ENCODE measurements around the gene SS18L1.

Gene SS18L1

DNA sequence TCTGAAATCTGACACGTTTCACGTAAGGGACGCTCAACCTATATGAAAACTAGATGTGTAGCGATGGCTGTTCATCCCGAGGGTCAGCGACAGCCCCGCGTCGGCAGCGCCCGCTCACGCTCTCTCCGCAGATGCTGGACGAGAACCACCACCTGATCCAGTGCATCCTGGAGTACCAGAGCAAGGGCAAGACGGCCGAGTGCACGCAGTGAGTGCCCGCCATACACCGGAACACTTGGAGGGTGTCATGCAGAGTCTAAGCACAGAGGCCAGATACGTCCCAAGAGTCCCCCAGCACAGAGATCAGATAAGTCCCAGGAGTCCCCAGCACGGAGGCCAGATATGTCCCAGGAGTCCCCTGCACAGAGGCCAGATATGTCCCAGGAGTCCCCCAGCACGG lies 15.0 kb downstream of the SS18L1 start:
- Histone ChIP-seq H3K36me3 (replicated peaks) (peaks cover 16% of the 10 kb centered on the region; the same call in 1 of the 2 replicates), H3K9me3 (no peaks in the 10 kb centered on the region), H3K4me3 (no peak overlapping the region), H3K27me3 (ENCODE audit: low read depth) (no peaks in the 10 kb centered on the region), H3K4me1 (no peaks in the 10 kb centered on the region)
- in situ Hi-C loops (cut with MboI; ENCODE audit: low sequenced_read_pairs), result no loop called here
- no peak for DNase-seq (ENCODE audit: low spot score in 2 of 2)

DNA sequence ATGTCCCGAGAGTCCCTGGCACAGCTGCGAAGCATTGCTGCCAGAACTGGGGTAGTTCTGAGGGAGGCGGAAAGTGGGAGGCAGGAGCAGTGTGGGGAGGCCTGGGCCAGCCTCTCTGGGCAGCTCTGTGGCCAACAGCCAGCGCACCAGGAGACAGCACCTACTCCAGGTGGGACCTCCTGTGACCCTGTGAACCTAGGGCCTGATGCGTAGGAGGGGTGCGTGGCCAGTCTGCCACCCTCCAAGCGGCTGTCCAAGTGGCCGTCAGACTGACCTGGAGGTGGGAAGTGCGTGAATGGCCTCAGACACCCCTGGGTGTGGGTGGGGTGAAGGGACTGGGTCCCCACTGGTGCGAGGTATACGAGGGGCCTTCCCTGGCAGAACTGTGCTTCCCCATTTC lies 15.5 kb downstream of the SS18L1 start:
- Histone ChIP-seq H3K4me1 (no peaks in the 10 kb centered on the region), H3K9me3 (no peaks in the 10 kb centered on the region), H3K27me3 (ENCODE audit: low read depth) (no peaks in the 10 kb centered on the region), H3K36me3 (replicated peaks) (peaks cover 21% of the 10 kb centered on the region; the same call in 1 of the 2 replicates), H3K4me3 (no peak overlapping the region)
- in situ Hi-C loops (cut with MboI; ENCODE audit: low sequenced_read_pairs), result no loop called here
- no peak for DNase-seq (ENCODE audit: low spot score in 2 of 2)

DNA sequence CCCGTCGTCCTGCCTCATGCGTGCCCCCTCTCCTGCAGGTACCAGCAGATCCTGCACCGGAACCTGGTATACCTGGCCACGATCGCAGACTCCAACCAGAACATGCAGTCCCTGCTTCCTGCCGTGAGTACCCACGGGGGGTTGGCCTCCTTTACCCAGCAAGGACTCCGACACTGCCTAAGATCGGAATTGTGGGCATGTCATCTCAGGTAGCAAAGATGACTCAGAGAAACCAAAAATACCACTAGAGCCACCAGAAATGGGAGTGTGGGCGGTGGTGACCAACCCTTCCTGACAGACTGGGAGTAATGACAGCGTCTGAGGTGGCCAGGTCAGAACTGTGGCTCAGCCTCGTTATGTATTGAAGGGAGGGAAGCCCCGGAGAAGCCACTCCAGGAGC lies 16.3 kb downstream of the SS18L1 start:
- H3K4me1 ChIP-seq, result no peaks in the 10 kb centered on the region
- no peak overlapping the region for H3K4me3 ChIP-seq
- DNase-seq (ENCODE audit: low spot score in 2 of 2), result no peak
- in situ Hi-C loops (cut with MboI; ENCODE audit: low sequenced_read_pairs), result no loop called here
- peaks cover 19% of the 10 kb centered on the region; the same call in 1 of the 2 replicates for H3K36me3 ChIP-seq (replicated peaks)
- no peaks in the 10 kb centered on the region for H3K9me3 ChIP-seq
- no peaks in the 10 kb centered on the region for H3K27me3 ChIP-seq (ENCODE audit: low read depth)

DNA sequence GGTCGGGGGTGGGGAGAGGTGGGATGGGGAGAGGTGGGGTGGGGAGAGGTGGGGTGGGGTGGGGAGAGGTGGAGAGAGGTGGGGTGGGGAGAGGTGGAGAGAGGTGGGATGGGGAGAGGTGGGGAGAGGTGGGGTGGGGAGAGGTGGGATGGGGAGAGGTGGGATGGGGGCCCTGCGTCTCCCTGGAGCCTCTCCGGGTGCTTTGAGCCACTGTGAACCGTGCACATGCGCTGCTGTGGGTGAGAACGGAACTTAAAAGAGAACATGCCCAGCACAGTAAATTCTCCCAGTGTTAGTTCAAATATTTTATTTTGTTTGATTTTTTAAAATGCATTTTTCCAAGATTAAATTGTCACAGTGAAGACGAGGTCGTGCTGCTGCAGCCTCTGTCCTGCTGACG lies 16.7 kb downstream of the SS18L1 start:
- H3K9me3 ChIP-seq, result no peaks in the 10 kb centered on the region
- H3K4me1 ChIP-seq, result no peaks in the 10 kb centered on the region
- DNase-seq (ENCODE audit: low spot score in 2 of 2), result no peak
- H3K4me3 ChIP-seq, result no peak overlapping the region
- in situ Hi-C loops (cut with MboI; ENCODE audit: low sequenced_read_pairs), result no loop called here
- H3K27me3 ChIP-seq (ENCODE audit: low read depth), result no peaks in the 10 kb centered on the region
- H3K36me3 ChIP-seq (replicated peaks), result peaks cover 20% of the 10 kb centered on the region; the same call in 1 of the 2 replicates

DNA sequence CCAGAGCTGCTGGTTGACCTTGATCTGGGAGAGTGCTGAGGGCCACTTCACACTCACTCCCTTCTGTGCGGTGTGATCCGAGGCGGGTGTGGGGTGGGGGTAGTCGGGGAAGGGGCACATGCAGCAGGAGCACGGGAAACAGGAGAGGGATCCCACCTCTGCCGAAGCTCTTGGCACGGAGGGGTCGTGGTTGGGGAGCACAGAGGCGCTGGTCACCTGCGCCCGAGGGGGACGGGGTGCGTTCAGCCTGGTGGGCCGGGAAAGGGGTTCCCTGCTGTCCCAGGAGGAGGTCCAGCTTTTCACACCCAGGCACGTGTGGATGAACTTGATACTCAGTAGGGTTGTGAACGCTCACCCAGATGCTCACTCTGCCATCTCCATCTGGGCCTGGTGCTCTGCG lies 17.3 kb downstream of the SS18L1 start:
- H3K36me3 ChIP-seq (replicated peaks), result peaks cover 27% of the 10 kb centered on the region
- no peaks in the 10 kb centered on the region for H3K27me3 ChIP-seq (ENCODE audit: low read depth)
- DNase-seq (ENCODE audit: low spot score in 2 of 2), result no peak
- H3K4me3 ChIP-seq, result no peak overlapping the region
- no peaks in the 10 kb centered on the region for H3K4me1 ChIP-seq
- H3K9me3 ChIP-seq, result no peaks in the 10 kb centered on the region
- in situ Hi-C loops (cut with MboI; ENCODE audit: low sequenced_read_pairs), result no loop called here

DNA sequence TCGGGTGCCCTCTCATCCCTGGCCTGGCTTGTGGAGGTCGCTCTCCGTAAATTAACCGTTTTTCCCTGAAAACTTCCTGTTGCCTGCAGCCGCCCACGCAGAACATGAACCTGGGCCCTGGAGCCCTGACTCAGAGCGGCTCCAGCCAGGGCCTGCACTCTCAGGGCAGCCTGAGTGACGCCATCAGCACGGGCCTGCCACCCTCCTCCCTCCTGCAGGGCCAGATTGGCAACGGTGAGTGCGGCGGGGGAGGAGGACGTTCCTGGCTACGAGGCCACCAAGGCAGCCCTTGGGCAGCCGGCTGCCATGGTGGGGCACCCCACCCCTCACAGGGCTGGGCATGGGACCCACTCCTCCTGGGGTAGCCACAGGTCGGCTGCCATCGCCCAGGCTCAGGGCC lies 17.8 kb downstream of the SS18L1 start:
- no peaks in the 10 kb centered on the region for H3K9me3 ChIP-seq
- in situ Hi-C loops (cut with MboI; ENCODE audit: low sequenced_read_pairs), result no loop called here
- no peak overlapping the region for H3K4me3 ChIP-seq
- no peaks in the 10 kb centered on the region for H3K4me1 ChIP-seq
- no peaks in the 10 kb centered on the region for H3K27me3 ChIP-seq (ENCODE audit: low read depth)
- H3K36me3 ChIP-seq (replicated peaks), result peaks cover 31% of the 10 kb centered on the region
- no peak for DNase-seq (ENCODE audit: low spot score in 2 of 2)

DNA sequence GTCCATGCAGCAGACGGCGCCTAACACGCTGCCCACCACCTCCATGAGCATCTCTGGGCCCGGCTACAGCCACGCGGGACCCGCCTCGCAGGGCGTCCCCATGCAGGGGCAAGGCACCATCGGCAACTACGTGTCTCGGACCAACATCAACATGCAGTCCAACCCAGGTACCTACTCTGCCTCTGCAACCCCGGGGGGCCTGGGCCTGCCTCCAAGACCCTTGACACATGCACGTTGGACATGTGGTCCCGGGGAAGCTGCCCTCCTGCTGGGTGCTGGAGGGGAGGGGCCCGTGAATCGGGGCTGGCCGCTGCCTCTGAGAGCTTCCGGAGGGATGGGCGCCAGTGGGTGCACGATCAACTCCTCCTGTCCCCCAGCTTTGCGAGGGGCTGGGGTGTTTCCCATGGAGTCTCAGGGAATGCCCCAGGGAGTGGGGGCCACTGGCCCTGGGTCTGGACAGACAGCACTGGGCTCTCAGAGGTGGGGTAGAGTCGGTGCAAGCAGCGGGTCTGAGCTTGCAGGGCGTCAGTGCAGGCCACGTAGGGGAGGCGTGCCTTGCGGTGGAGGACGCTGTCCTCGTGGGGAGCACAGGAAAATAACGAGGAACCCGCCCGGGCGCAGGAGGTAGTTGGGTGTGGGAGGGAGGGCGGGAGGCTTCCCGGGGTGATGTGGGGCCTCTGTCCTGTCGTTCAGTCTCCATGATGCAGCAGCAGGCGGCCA lies 19.4 kb downstream of the SS18L1 start:
- H3K9me3 ChIP-seq, result no peaks in the 10 kb centered on the region
- in situ Hi-C loops (cut with MboI; ENCODE audit: low sequenced_read_pairs), result no loop called here
- H3K36me3 ChIP-seq (replicated peaks), result peaks cover 33% of the 10 kb centered on the region
- no peak for DNase-seq (ENCODE audit: low spot score in 2 of 2)
- H3K4me1 ChIP-seq, result no peaks in the 10 kb centered on the region
- H3K4me3 ChIP-seq, result no peak overlapping the region
- H3K27me3 ChIP-seq (ENCODE audit: low read depth), result no peaks in the 10 kb centered on the region

DNA sequence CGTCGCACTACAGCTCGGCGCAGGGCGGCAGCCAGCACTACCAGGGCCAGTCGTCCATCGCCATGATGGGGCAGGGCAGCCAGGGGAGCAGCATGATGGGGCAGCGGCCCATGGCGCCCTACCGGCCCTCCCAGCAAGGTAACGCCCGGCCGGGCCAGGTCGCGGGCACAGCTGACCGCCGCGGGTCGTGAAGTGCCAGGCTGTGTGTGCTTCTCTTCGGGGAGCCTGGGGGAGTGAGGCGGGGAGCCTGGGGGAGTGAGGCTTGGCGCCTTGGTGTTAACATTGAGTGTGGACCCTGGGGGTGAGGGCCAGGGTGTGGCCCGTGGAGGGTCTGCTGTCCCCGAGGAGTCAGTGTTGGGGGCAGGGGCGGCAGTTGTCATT lies 19.9 kb downstream of the SS18L1 start:
- Histone ChIP-seq H3K4me1 (no peaks in the 10 kb centered on the region), H3K9me3 (no peaks in the 10 kb centered on the region), H3K36me3 (replicated peaks) (peaks cover 37% of the 10 kb centered on the region), H3K4me3 (no peak overlapping the region), H3K27me3 (ENCODE audit: low read depth) (no peaks in the 10 kb centered on the region)
- in situ Hi-C loops (cut with MboI; ENCODE audit: low sequenced_read_pairs), result no loop called here
- no peak for DNase-seq (ENCODE audit: low spot score in 2 of 2)

DNA sequence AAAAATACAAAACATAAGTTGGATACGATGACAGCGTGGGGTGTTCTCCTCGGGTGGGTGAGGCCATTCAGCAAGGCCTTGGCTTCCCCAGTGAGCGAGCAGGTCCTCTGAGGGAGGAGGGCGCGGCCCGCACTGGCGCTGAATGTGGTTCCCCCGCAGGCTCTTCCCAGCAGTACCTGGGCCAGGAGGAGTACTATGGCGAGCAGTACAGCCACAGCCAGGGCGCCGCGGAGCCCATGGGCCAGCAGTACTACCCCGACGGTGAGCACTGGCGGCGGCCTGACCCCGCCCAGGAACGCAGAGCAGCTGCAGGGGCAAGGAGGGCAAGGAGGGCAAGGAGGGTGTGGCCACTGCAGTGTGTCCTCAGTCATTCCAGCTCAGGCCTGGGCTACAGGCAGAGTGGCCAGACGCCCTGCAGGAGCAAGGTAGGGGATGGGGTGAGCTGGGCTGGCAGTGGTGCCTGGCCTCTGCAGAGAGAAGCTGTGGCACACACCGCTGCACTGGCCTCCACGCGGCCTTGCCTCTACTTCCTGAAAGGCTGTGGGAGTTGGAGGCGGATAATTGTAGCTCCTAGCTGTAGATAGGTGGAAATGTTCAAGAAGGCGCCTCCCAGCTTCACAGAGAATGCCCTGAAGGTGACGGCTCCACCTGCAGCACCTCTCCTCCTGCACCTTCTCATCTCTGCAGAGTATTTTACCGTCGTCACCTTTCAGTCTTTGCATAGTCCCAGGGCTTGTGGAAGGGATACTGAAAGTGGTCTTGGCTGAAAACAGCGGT lies 20.6 kb downstream of the SS18L1 start:
- H3K4me1 ChIP-seq, result no peaks in the 10 kb centered on the region
- no peak overlapping the region for H3K4me3 ChIP-seq
- H3K27me3 ChIP-seq (ENCODE audit: low read depth), result no peaks in the 10 kb centered on the region
- in situ Hi-C loops (cut with MboI; ENCODE audit: low sequenced_read_pairs), result no loop called here
- H3K9me3 ChIP-seq, result no peaks in the 10 kb centered on the region
- peaks cover 37% of the 10 kb centered on the region for H3K36me3 ChIP-seq (replicated peaks)
- no peak for DNase-seq (ENCODE audit: low spot score in 2 of 2)

DNA sequence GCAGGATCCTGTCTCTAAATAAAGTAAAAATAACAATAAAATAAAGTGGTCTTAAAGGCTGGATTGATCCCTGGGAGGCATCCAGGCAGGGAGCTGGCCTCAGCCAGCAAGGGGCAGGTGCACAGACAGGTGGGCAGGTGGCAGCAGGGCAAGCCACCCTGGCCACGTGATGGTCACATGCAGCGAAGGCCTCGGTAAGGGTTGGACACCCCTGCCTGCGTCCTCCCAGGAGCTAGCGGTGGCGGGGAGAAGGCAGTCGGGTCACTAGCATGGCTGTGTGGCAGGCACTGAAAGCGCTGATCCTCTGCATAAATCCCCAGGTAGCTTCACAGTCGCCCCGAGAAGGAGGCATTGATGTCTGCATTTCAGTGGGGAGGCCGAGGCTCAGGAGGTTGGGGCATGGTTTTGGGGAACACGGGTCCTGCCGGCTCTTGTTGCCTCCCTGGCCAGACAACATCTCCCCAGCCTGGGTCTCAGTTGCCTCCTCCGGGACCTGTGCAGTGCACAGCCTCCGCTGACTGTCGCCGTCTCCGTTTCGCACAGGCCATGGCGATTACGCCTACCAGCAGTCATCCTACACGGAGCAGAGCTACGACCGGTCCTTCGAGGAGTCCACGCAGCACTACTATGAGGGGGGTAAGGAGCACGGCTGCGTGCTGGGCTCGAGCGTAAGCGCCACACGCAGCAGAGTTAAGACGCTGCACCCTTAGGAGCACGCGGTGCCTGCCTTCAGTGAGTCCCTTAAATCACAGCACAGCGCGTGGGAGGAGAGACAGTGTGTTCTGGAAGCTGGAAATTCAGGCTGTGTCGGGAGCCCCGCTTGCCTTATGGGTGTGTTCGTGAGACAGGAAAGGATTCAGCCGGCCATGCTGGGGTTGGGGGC lies 21.6 kb downstream of the SS18L1 start:
- H3K36me3 ChIP-seq (replicated peaks), result peaks cover 37% of the 10 kb centered on the region
- no peak overlapping the region for H3K4me3 ChIP-seq
- no peaks in the 10 kb centered on the region for H3K4me1 ChIP-seq
- in situ Hi-C loops (cut with MboI; ENCODE audit: low sequenced_read_pairs), result no loop called here
- H3K27me3 ChIP-seq (ENCODE audit: low read depth), result no peaks in the 10 kb centered on the region
- no peaks in the 10 kb centered on the region for H3K9me3 ChIP-seq
- no peak for DNase-seq (ENCODE audit: low spot score in 2 of 2)

DNA sequence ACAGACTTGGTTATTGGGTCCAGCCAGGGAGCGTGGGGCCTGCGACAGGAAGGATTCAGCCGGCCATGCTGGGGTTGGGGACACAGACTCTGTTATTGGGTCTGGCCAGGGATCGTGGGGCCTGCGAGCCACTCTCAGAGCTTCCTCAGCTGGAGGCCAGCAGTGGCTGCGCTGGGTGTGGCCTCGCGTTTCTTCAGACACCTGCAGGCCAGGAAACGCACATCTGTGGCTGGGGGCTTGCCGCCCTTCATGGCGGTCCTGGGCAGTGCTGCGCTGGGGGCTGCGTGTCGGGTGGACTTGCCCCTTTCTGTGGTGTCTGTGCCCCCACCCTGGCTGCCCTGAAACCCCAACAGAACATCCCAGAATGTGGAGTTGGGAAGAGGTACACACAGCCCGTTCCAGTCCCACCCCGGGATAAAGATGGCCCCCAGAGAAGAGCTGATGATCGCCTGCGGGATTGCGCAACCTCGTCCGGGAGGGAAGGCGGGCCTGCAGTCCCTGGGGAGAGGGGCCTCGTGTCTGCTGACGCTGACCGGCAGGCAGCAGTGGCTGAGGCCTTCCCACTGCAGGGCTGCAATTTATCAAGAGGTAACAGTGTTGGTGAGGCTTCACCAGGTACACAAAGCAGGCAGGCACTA lies 22.3 kb downstream of the SS18L1 start:
- Histone ChIP-seq H3K27me3 (ENCODE audit: low read depth) (no peaks in the 10 kb centered on the region), H3K9me3 (no peaks in the 10 kb centered on the region), H3K36me3 (replicated peaks) (peaks cover 37% of the 10 kb centered on the region), H3K4me1 (no peaks in the 10 kb centered on the region), H3K4me3 (no peak overlapping the region)
- in situ Hi-C loops (cut with MboI; ENCODE audit: low sequenced_read_pairs), result no loop called here
- no peak for DNase-seq (ENCODE audit: low spot score in 2 of 2)

DNA sequence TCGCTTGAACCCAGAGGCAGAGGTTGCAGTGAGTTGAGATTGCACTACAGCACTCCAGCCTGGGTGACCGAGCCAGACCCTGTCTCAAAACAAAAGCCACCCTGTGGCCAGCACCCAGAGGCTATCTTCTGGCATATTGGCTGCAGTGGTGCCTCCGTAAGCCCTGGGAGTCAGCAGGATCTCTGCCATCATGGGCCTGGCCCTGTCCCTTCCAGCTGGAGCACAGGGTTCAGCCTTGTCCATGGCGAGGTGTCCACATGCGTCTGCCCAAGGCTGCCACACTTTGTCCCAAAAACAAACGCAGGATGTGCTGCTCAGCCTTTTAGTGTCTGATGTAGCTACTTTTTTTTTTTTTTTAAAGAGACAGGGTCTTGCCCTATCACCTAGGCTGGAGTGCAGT lies 23.9 kb downstream of the SS18L1 start:
- Histone ChIP-seq H3K4me3 (no peak overlapping the region), H3K27me3 (ENCODE audit: low read depth) (no peaks in the 10 kb centered on the region), H3K36me3 (replicated peaks) (peaks cover 31% of the 10 kb centered on the region), H3K9me3 (no peaks in the 10 kb centered on the region), H3K4me1 (no peaks in the 10 kb centered on the region)
- in situ Hi-C loops (cut with MboI; ENCODE audit: low sequenced_read_pairs), result no loop called here
- DNase-seq (ENCODE audit: low spot score in 2 of 2), result no peak

DNA sequence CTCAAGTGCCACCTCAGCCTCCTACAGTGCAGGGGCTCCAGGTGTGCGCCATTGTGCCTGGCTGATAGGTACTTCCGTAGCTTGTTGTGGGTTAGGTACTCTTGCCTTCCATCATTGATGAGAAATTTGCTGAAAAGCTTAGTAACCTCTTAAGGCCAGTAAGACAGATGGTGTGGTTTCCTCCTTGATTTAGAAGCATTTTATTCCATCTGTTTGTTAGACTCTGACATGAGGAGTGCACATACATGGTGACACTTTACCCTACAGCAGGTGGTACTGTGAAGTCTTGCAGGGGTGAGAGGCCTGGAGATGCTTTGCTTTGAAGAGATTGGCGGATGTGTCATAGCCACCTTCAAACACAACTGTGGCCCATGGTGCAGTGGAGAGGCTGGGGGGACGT lies 24.5 kb downstream of the SS18L1 start:
- in situ Hi-C loops (cut with MboI; ENCODE audit: low sequenced_read_pairs), result no loop called here

More for the DNA sequence above, 24.5 kb downstream of the SS18L1 start:
- Histone ChIP-seq H3K4me1 (no peaks in the 10 kb centered on the region), H3K4me3 (no peak overlapping the region), H3K9me3 (no peaks in the 10 kb centered on the region), H3K36me3 (replicated peaks) (peaks cover 26% of the 10 kb centered on the region), H3K27me3 (ENCODE audit: low read depth) (no peaks in the 10 kb centered on the region)
- DNase-seq (ENCODE audit: low spot score in 2 of 2), result no peak
